HG03060 (cell line): ENCODE measurements around the gene COTL1.

ENCODE experiments used
- ATAC-seq: cut with Tn5 transposase; IDR thresholded peaks from one replicate; pipeline ENCODE4 v1.9.1; 2021; ENCODE audit warnings: low read depth, moderate number of reproducible peaks; ENCODE audit not compliant: unreplicated experiment

The COTL1 gene

GRCh38 chr16:84597931-84598351 lies 19.9 kb downstream of the COTL1 start:
- ATAC-seq = no peak

DNA sequence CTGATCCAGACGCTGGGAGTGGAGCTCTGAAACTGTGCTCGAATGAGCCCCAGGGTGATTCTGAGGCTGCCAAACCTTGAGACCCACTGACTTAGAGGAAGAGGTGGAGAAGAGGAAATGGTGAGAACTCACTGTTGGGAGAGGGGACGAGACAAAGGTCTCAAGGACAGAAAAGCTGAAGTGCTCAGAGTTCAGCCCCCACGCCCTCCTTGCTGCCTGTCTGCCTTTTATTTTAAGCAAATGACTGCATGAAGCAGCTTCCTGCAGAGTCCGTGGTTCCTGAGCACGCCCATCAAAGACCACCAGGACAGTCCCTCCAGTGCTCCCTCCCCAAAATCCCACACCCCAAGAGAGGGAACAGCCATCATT lies 20.4 kb downstream of the COTL1 start:
- no peak for ATAC-seq

- ATAC-seq = no peak
Measured at GRCh38 chr16:84596801-84597527, 20.9 kb downstream of the COTL1 start.

DNA sequence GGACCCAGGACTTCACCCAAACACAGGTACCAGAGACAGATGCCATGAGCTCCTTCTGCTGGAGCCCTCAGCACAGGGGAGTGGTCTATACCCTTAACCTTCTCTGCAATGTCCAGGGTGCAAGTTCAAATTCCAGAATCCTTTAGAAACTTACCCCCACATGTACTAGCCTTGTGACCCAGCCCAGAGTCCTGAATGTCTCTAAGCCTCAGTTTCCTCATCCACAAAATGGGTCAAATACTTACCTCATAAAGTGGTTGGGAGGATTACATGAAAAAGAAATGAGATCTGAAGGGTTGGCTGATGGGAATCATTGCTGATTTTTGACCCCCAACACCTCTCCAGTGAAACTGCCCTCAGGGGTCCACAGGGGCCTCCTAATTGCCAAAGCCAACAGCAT lies 21.7 kb downstream of the COTL1 start:
- no peak for ATAC-seq

- ATAC-seq = no peak
Measured at GRCh38 chr16:84595052-84595481, 22.8 kb downstream of the COTL1 start.

- no peak for ATAC-seq
Measured at GRCh38 chr16:84594725-84595038, 23.2 kb downstream of the COTL1 start.

DNA sequence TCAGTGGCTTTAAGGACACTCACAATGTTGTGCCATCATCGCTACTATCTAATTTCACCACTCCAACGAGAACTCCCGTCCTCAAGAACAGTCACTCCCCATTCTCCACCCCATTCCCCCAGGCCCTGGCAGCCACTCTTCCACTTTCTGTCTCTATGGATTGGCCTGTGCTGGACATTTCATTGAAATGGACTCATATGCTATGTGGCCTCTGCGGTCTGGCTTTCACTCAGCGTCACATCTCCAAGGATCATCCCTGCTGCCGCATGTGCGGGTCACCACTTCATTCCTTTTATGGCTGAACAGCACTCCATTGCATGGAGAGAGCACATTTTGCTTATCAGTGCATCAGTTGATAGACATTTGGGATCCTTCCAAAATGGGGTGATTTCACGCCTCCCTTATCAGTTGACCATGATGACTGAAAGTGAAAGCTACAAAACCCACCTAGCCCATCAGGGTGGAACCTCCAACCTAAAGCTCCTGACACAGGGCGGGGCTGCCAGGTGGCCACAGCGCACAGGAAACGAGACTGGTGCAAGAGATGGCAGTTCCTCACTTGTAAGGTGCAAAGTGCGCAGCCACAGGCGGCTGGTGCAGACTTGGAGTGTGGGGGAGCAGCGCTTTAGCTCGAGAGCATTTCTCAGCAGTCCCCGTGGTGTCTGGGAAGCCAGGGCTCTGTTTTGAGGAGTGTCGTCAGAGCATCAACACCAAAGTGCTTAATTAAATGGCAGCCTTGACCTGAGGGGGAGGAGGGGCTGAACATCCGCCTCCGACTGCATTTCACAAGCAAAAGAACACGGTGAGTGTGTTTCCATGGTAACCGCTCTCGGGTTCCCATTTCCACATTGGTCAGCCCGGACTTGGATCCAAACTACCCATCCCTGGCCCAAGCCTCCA lies 23.8 kb downstream of the COTL1 start:
- peak; percentile 86 for ATAC-seq

- ATAC-seq = no peak
Measured at GRCh38 chr16:84592718-84593117, 25.2 kb downstream of the COTL1 start.

DNA sequence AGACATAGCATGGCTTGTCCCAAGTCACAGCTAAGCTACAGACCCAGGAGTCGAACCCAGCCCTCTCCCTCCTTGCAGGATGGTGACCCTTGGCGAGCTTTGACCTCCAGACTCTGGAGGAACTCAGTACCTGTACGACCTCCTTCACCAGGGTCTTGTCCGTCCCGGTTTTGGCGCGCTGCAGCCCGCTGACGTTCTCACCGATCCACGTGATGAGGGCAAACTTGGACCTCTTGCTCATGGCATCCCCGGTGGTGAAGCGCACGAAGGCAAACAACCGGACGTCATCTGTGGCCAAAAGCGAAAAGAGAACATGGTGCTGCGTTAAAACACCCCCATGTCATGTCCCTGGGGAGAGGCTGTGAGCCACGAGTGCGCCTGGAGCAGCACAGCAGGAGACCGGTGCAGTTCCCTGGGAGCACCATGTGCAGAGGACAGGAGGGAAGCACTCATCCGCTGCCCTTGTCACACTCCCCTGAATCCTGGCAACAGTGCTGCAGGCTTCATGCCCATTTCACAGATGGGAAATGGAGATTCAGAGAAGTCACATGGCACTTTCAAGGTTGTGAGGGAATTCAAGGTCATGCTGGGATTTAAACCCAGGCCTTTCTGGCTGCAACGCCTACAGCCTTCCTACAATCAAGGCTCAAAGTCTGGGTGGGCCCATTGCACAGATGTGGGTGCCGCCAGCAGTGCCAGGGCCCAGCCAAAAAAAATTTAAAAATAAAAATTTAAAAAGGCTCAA lies 27.7 kb downstream of the COTL1 start:
- ATAC-seq = no peak

DNA sequence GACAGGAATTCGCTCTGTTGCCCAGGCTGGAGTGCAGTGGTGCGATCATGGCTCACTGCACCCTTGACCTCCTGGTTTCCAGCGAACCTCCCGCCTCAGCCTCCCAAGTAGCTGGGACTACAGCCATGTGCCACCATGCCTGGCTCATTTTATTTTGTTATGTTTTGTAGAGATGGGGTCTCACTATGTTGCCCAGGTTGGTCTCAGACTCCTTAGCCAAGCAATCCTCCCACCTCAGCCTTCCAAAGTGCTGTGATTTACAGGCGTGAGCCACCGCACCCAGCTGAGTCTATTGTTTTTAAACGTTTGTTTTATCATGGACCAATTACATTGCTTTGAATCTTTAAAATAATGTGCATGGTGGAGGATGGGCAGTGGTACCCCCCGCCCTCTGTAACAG lies 28.9 kb downstream of the COTL1 start:
- no peak for ATAC-seq

DNA sequence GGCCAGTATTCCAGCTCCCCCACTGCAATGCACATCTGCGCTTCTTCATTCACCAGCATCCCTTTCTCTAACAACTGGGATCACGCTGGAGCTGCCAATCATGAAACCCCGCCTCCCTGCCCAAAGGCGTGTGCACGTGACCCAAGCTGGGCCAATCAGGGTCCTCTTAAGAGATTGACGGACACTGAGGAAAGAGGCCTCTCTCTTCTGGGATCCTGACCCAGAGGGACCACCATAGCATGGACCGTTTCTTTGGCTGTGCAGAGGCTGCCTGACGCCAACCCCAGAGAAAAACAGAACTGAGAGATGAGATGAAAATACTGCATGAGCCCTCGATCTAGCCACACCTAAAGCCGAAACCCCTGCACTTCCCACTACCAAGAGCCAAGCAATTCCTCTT lies 32.0 kb downstream of the COTL1 start:
- no peak for ATAC-seq

DNA sequence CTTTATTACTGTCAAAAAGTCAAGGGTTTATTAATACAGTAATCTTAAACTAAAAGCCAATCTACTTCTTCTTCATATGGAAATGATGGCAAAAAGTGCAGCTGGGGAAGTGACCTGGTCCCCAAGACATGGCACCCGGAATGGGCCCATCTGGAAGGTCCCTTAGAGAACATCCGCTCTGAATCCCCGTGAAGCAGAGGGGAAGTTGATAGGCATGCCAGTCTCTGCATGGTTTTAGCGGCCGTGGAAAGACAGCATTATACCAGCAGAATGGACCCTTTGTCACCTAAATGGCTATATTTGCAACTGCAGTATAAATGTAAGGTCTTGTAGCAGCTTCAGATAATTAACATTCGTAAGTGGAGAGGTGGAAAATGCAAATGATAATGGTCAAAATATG lies 32.4 kb downstream of the COTL1 start:
- ATAC-seq = no peak

- ATAC-seq = no peak
Measured at GRCh38 chr16:84584678-84585077, 33.2 kb downstream of the COTL1 start.

DNA sequence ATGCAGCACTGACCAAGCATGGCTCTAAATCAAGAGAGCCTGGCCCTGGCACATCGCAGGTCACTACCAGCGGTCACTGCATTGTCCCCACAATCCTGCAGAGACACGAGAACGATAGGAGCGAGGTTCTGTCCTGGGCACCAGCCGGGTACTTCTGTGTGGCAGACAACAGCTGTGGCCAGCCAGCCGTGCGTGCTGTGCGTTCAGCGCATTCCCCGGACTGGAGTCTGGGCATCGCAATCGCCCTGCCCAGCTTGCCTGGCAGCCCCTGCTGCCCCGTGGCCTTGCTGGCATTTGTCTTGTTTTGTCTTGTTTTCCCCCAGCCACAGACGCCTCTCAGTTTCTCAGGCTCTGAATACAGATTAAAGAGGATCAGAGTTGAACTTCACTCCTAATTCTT lies 33.9 kb downstream of the COTL1 start:
- no peak for ATAC-seq

GRCh38 chr16:84582958-84583516 lies 34.8 kb downstream of the COTL1 start:
- no peak for ATAC-seq

DNA sequence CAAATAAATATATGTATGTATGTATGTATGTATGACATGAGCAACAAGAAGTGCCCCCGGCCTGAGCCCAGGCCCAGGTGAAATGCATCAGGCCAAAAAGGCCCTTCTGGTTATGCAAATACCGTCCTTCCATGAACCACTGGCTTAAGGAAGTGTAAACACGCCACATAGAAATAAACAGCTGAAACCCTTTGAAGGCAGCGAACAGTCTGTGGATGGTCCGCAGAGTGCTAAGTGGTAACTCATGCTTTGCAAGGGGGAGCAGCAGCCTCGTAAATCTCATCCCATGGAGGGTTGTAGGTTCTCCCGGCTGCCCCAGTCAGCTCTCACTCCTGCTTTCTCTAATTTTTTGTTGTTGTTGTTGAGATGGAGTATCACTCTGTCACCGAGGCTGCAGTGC lies 36.7 kb downstream of the COTL1 start:
- ATAC-seq = no peak

- ATAC-seq = no peak
Measured at GRCh38 chr16:84579936-84580335, 37.9 kb downstream of the COTL1 start.

- ATAC-seq = no peak
Measured at GRCh38 chr16:84578538-84579126, 39.2 kb downstream of the COTL1 start.

DNA sequence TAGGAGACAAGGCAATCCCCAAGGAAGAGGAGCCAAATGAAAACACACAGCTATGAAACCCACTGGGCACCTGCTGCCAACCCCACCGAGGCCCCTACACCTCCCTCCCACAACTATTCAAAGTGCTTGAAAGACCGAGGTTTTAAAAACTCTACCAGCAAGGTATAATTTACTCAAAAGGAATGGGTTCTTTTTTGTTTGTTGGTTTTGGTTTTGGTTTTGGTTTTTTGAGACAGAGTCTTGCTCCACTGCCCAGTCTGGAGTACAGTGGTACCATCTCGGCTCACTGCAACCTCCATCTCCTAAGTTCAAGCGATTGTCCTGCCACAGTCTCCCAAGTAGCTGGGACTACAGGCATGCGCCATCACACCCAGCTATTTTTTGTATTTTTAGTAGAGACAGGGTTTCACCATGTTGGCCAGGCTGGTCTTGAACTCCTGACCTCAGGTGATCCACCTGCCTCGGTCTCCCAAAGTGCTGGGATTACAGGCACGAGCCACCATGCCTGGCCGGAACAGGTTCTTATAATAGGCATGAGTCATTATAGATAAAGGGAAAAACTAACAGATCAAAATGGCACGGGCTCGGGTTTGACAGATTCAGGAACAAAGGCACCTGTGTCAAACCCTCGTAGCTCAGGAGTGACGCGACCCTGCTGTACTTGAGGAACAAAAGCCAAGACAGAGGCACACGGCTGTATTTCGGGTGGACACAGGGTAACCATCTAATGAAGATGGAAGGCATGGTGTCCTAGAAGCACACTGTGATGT lies 40.7 kb downstream of the COTL1 start:
- ATAC-seq = no peak

DNA sequence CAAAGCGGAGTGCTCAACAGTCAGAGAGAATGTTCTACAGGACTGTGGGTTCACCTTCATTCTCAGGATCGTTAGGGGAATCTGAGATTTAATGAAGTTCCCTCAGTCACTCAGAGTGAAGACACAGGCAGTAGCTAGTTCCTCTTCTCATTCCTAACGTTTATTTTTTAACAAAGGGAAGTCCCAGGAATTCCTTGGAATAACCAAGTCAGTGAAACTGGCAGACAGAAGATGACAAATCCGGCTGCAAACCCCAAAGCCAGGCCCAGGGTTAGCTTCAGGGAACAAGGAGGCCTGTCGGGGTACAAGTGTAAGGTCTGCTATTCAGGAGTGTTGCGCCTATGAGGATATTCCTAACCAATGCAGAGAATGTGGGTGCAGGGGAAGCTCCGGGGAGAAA lies 42.0 kb downstream of the COTL1 start:
- no peak for ATAC-seq
